Activated CD4-positive, alpha-beta T cell treated with anti-CD3 and anti-CD28 coated beads for 24 hours (primary cell): ENCODE data around the gene GAS6.

Source experiments
- DNase-seq, 2 donors: peaks; one replicate each; pipeline ENCODE4 v3.0.0-alpha.2; 2020; ENCODE audit warnings: low read depth in 2 of 2

GAS6 gene

DNA sequence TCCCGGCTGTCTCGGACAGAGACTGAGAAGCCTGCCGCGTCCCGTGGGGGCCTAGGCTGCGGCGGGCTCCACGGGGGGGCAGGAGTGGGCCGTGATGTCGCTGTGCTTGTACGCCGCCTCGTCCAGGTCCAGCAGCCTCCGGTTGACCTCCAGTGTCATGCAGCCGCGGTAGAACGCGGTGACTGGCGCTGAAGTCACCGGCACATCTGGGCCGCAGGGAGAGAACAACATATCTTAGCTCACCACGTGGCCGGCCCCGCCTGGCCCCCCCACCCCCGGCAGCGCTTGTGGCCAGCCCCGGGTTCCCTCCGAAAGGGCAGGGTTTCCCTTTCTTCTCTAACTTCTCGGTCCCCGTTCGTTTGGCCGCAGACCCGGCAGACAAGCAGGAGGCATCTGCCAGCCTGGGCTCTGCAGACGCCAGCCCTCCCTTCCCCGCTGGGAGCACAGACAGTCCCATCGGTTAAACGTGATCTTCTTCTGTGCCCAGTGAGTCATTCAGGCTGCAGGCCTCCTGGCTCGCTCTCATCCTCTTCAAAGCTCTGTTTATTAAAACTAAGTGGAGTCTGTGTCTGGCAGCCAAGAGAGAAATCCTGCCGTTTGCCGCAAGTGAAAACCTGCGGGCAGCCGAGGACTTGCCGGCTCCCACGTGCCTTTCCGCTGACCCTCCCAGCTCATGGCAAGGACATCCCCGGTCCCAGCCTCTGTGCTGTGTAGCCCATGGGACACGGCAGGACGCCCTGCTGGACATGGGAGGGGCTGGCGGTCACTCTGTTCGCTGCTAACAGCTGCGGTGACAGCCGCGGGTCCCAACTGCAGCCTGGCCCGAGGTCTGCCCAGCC, 42.8 kb downstream of the GAS6 start:
- no peak for DNase-seq

DNA sequence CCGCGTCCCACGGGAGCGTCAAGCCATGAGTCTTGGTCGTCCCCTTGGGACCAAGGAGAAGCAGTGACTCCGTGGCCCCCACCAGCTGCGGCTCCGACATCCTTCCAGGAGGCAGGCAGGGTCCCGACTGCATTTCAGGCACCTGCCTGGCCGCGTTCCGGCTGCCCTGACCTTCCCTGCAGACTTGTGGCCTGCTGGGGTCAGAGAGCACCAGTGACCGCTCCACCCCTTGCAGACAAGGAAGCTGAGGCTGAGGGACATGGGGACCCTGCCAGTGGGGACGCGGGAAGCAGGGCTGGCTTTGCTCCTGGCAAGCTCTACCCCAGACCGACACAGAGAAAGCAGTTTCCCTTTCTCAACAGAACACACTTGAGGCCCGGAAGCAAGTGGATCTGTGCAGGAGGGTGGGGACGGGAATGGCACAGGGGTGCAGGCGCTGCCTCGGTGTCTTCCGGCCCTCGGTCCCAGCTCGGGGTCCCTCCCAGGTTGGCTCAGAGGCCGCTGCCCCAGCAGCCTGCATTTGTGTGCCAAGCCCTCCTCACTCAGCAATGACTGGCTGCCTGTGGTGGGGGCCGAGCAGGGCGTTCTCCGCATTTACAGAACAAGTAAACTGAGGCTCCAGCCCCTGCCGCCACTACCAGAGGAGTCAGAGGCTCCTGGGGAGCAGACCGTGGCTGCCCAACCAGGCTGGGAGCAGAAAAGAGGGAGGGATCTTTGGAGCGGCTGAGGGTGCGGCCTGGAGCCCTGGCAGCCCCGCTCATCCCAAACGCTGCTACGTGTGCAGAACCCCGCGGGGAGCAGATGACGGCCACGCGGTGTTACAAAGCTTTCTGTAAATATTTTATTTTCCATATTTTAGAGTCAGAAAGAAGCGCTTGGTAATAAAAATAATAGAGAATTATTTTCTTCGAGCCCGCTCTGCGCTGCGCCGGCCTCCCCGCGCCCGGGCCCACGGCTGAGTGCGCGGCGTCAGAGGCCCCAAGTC, 43.9 kb downstream of the GAS6 start:
- no peak for DNase-seq

DNA sequence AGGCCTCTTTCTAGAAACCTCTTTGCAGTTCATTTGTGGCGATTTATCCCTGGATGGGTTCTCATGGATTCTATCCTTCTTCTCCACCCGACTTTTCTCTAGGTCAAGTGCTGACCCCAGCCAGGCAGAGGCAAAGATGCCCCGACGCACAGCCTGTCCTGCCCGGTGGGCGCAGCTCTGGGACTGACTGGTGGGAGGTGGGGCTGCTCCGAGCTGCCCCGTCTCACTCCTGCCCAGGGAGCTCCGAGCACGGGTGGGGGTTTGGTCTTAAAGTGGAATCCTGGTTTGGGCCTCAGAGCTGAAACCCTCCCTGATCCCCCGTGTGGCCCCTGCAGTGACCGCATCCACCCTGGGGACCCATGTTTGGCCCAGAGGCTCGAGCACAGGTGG, 44.5 kb downstream of the GAS6 start:
- no peak for DNase-seq

DNA sequence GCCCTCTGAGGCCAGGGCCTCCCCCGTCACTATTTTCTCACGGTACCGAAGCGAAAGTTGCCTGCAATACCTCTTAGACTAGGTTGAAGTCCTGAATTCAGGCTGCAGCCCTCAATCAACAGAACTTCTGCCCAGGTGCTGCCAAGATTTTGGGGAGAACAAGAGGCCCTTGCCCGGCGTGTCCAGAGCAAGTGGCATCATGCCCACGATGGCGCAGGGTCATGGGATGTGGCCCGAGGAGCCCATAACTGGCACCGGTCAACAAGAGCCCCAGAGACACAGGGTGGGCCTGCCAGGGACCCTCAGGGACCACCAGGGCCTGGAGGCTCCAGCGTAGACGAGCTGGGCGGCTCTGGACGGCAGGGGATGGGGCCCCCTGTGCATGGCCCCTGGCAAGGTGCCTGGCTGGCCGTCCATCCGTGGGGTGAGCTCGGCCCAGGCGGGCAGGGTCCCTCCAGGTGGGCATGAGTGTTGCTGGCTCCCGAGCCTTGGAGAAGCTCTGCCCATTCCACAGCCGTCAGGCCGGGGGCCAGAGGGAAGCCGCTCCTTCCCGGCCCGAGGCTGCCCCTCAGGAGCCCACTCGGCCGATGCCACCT, 45.1 kb downstream of the GAS6 start:
- no peak for DNase-seq

DNA sequence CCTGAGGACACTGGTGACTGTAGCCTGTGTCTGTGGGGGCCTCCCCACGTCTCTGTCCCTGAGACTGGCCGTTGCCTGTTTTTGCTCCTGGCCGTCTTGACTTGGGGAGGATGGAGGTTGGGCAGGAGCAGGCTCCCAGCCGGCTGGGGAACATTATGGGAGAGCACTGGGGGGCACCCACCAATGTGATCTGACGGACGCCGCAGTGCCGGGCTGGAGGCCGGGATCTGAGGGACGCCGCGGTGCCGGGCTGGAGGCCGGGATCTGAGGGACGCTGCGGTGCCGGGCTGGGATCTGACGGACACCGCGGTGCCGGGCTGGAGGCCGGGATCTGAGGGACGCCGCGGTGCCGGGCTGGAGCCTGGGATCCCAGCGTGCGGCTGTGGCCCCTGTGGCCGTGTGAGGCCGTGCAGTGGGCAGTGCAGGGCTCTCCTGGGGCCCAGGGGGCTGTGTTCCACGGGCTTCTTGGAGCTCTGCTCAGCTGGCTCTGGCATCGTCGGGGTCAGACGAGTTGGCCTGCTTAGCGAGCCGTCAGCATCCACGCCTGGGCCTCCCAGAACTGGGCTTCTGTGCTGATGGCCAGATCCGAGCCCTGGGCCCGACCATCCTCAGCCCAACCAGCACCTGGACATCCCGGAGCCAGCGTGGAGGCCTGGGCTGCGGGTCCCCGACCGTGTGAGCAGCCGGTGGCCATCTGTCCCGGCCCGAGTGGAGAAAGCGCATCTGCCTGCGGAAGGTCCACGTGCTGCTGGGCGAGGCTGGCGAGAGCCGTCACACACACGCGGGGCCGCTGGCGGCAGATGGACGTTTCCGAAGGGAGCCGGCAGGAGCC, 45.8 kb downstream of the GAS6 start:
- no peak for DNase-seq

DNA sequence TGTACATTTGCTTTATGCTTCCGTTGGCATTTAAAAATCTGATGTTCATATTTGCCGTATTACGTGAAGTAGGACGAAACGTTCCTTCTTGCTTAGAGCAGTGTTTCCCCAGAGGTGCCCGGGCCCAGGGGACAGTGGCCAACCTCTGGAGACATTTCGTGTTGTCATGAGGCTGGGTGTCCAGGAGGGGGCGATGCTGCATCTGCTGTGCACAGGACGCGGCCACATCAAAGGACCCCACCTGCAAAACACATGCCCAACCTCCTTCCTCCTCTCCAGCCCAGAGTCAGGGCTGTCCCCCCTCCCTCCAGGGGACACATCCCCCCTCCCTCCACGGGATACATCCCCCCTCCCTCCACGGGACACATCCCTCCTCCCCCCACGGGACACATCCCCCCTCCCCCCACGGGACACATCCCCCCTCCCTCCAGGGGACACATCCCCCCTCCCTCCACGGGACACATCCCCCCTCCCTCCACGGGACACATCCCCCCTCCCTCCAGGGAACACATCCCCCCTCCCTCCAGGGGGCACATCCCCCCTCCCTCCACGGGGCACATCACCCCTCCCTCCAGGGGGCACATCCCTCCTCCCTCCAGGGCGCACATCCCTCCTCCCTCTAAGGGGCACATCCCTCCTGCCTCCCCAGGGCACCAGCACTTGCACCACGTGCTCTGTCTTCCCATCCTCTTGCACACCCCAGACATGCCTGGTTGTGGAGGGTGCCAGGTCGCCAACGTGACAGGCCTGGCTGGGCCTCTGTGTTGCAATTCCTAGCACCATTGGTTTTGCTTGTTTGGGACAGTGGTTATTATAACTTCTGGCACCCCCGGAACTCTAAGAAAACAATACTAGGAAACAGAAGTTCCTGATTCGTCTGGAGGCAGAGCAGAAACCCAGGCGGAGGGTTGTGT, 46.7 kb downstream of the GAS6 start:
- DNase-seq, result peak; percentile 80 to 89

DNA sequence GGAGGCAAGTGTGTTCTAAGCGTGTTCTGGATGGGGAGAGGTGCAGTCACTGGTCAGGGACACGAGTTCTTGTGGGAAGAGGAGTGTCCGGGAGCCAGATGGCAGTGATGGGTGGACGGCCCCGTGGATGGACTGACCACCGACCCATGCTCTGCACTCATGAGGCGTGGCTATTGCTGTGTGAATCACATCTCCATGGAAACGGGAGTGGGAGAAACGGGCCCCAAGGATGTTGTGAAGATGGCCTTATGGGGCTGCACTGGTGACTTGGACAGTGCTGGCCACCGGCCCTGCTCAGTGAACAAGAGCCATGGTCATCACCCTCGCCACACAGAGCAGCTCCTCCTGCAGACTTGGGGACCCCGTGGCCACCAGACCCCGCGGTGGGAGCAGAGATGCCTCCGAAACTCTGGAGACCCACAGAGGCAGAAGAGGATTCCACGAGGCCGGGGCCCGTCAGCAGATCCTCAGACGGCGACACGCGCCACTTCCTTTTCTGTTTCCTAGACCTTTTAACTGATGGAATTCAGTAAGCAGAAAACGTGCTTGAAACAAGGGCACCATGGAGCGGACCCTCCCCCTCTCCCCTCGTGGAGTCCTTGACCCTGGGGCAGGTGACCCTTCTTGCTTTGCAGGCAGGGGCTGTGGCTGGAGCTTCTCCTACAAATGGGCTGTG, 47.5 kb downstream of the GAS6 start:
- DNase-seq, result no peak

DNA sequence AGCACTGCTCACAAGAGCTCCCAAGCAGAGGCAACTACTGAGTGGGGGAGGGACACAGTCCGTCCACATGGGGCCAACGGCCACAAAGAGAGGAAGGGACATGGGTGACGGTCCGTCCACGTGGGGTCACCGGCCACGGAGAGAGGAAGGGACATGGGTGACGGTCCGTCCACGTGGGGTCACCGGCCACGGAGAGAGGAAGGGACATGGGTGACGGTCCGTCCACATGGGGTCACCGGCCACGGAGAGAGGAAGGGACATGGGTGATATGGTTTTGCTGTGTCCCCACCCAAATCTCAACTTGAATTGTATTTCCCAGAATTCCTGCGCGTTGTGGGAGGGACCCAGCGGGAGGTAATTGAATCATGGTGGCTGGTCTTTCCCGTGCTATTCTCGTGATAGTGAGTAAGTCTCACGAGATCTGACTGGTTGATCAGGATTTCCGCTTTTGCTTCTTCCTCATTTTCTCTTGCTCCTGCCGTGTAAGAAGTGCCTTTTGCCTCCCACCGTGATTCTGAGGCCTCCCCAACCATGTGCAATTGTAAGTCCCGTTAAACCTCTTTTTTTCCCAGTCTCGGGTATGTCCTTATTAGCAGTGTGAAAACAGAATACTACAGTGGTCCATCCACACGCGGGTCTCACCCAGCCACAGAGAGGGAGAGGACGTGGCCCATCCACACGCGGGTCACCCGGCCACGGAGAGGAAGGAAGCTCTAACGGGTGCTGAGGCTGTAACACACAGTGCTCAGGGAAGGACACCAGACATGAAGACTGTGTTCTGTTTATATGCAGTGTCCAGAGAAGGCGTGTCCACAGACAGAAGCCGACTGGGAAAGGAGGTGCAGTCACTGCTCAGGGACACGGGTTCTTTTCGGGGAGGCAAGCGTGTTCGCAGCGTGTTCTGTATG, 48.5 kb downstream of the GAS6 start:
- peak in 1 of 2 donors; percentile 30 for DNase-seq

DNA sequence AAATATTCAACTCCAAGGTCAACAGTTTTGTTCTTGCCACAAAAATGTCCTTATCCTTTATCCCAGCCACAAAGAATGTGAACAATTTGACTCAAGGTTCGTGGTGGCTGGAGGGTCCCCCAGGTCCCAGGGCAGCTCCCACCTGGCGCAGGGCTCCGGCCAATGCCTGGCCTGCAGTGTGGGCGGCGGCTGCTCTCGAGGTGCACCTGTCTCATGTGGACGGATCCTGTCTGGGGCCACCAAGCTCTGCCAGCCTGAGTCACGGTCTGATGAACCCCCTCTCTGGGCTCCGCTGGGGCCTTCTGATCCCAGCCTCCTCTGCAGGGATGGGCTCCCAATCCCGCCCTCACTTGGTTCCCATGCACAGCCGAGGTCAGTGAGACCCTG, 49.4 kb downstream of the GAS6 start:
- DNase-seq, result no peak

DNA sequence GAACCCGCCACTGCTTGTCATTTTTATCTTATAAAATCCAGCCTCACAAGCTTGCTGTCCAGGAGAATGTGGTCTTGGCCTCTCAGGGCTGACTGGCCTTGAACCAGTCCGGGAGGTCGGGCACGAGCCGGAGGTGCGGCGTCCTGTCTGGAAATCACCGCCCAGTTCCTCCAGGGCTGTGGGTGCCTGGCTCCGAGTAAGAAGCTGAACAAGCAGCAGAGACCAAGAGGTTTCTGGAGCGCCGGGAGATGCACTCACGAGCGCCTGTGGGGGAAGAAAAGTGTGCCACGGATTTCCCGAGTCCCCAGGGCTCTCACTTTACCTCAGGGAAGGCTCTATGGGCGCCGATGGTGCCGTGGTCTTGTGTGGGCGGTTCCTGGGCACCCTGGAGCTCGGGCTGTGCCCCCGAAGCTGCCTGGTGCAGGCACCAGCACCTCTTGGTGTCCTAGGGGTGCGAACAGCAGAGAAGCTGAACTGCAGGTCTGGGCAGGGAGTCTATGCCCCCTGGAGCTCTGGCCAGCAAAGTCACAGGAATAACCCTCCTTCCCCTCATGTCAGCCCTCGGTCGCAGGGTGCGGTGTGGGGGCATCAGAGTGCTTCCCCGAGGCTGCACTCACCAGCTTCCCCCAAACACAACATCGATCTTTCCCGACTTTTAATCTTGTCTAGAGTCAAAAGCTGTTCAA, 50.0 kb downstream of the GAS6 start:
- DNase-seq, result no peak

DNA sequence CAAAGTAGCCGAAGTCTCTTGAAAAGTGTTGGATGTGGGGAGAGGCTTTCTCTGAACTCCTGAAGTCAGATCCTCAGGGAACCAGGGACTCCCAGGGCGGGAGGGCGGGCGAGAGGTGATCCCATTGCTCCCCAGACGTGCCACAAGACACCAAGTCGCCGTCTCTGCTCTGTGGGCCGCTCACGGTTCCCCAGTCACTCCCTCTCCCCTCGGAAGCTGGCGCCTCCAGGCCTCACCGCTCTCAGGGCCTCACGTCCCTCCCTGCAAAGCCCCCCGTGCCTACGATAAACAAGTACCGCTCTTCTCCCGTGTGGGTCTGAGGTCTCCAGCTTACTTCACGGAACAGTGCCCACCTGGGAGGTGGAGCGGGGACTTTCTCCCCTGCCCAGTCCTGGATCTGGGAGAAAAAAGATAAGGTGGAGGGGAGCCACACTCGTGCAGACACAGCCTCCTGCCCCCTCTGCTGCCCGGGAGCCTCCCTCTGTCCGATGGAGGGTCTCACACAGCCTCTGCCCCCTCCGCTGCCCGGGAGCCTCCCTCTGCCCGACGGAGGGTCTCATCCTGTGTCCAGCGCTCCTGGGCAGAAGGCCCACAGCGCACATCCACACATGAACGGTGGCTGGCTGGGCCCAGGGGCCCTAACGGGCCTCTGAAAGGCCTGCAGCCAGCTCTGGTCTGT, 50.7 kb downstream of the GAS6 start:
- DNase-seq, result no peak

DNA sequence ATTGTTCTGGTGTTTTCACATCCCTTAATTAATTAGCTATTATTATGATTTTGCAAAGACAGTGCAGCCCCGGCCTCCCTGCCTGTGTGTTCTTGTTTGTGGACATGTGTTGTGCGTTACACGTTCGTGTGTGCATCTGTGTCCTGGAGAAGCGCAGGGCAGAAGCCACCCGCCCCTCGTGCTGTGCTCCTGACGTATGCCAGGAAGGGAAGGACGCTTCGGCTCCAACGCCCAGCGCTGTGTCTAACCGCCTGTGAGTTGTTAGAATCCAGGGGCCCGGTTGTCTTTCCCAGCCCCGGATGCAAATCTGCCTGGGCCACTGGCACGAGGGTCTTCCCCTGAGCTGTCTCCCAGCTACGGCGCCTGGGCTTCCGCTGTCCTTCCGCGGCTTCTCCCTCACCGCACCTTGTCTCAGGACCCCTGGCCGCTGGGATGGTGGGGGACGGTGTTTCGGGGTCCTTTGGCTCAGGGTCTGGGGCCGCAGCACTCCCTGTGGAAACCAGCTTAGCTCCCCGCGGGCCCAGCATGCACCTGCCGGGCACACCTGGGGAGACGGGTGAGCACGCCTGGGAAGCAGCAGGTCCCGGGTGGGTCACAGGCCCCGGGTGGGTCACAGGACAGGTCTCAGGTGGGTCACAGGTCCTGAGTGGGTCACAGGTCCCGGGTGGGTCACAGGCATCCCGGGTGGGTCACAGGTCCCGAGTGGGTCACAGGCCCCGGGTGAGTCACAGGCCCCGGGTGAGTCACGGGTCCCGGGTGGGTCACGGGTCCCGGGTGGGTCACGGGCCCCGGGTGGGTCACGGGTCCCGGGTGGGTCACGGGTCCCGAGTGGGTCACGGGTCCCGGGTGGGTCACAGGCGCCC, 51.5 kb downstream of the GAS6 start:
- no peak for DNase-seq

DNA sequence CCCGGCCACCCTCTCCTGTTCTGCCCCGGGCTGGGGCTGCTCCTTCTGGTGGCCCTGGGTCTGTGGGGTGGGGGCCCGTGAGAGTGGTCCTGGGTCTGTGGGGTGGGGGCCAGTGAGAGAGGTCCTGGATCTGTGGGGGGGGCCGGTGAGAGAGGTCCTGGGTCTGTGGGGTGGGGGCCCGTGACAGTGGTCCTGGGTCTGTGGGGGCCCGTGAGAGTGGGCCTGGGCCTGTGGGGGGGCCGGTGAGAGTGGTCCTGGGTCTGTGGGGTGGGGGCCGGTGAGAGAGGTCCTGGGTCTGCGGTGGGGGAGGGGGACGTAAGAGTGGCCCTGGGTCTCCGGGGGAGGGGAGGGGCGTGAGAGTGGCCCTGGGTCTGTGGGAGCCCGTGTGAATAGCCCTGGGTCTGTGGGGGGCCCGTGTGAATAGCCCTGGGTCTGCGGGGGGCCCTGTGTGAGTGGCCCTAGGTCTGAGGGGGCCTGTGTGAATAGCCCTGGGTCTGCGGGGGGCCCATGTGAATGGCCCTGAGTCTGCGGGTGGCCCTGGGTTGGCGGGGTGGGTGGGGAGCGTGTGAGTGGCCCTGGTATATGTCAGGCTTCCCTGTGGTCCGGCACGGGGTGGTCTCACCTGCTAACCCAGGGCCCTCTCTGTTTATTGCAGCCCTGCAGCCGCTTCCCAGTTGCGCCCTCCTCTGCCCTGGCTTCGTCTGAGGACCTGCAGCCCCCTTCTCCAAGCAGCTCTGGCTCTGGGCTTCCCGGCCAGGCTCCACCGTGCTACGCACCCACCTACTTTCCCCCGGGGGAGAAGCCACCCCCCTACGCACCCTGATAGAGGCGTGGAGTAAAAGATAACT, 52.6 kb downstream of the GAS6 start:
- no peak for DNase-seq

DNA sequence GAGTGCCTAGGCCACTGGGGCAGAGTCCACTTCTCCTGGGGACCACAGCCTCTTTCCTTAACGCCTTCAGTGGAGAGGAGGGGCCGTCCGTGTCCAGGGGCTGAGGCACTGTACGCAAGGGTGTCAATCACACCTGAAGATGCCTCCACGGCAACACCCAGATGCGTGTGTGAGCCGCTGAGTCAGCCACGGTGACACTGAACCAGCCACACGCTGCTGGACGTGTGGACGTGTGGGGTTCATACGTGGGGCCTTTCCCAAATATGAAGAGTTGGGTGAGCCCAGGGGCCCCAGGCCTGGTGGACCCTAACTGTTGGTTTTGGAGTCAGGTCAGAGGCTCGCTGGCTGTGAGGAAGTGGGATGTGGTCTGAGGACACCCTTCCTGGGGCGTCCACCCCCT, 53.2 kb downstream of the GAS6 start:
- DNase-seq, result no peak

DNA sequence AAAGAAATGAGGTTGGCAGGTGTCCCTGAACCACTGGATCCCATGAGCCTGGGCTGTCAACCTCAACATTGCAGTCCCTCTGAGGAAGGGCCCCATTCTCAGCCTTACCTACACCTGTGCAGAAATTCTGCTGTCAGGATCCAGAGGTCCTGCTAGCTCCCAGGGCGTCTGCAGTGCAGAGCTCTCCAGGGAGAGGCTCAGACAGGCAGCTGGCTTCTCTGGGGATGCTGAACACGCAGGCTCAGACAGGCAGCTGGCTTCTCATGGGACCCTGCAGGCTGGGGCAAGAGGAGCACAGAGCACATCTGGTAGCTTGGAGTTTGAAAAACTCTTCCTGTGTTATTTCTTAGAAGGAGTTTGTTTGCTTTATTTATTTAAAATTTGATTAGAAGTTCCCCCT, 53.9 kb downstream of the GAS6 start:
- DNase-seq, result no peak
